Loucy (cell line): Measurements from ENCODE around the gene RPN1.

Experiments
- H2AFZ ChIP-seq: fragments of 200-600 bp; sonication (generic); 2 replicates; pipeline ENCODE4 v1.6.0; 2016; ENCODE audit warnings: antibody characterized with exemption, mild to moderate bottlenecking, low read length, moderate library complexity
- H3F3A ChIP-seq: fragments of 200-600 bp; 2 replicates; pipeline ENCODE4 v1.6.0; 2016; ENCODE audit warnings: antibody characterized with exemption, low read depth, mild to moderate bottlenecking
- H3K27me3 ChIP-seq: fragments of 200-600 bp; sonication (generic); 2 replicates; pipeline ENCODE4 v1.6.1; 2014; ENCODE audit warnings: low read length, mild to moderate bottlenecking; ENCODE audit not compliant: insufficient read depth, poor library complexity, severe bottlenecking
- H3K36me3 ChIP-seq: fragments of 200-600 bp; sonication (generic); 2 replicates; pipeline ENCODE4 v1.6.1; 2016; ENCODE audit warnings: low read length; ENCODE audit not compliant: insufficient read depth
- H3K4me1 ChIP-seq: fragments of 200-600 bp; sonication (generic); 2 replicates; pipeline ENCODE4 v1.5.1; 2014; ENCODE audit warnings: low read length, mild to moderate bottlenecking; ENCODE audit not compliant: insufficient read depth, poor library complexity, severe bottlenecking
- H3K4me2 ChIP-seq: fragments of 200-600 bp; sonication (generic); 2 replicates; pipeline ENCODE4 v1.6.0; 2014; ENCODE audit warnings: antibody characterized with exemption, low read length, low read depth, mild to moderate bottlenecking; ENCODE audit not compliant: poor library complexity, severe bottlenecking
- H3K4me3 ChIP-seq: fragments of 200-600 bp; sonication (generic); 2 replicates; pipeline ENCODE4 v1.5.1; 2014; ENCODE audit warnings: low read length, mild to moderate bottlenecking, mixed read lengths; ENCODE audit not compliant: poor library complexity, severe bottlenecking
- H3K79me2 ChIP-seq: fragments of 200-600 bp; sonication (generic); 2 replicates; pipeline ENCODE4 v1.6.1; 2014; ENCODE audit warnings: low read length; ENCODE audit not compliant: insufficient read depth
- H3K9ac ChIP-seq: fragments of 200-600 bp; sonication (generic); 2 replicates; pipeline ENCODE4 v1.6.0; 2014; ENCODE audit warnings: mild to moderate bottlenecking, low read depth, low read length, moderate library complexity; ENCODE audit not compliant: poor library complexity, severe bottlenecking
- H3K9me2 ChIP-seq: fragments of 200-600 bp; sonication (generic); replicated peaks from 2 replicates; pipeline ENCODE4 v1.6.1; 2016; ENCODE audit warnings: low read depth, low read length, mixed read lengths
- H3K9me3 ChIP-seq: fragments of 200-600 bp; sonication (generic); 2 replicates; pipeline ENCODE4 v1.6.1; 2014; ENCODE audit warnings: mild to moderate bottlenecking, antibody characterized with exemption, low read length, low read depth; ENCODE audit not compliant: insufficient read depth
- H4K20me1 ChIP-seq: fragments of 200-600 bp; sonication (generic); 2 replicates; pipeline ENCODE4 v1.6.0; 2014; ENCODE audit warnings: antibody characterized with exemption, low read length, mild to moderate bottlenecking; ENCODE audit not compliant: insufficient read depth, poor library complexity, severe bottlenecking
- EZH2phosphoT487 ChIP-seq: fragments of 200-600 bp; IDR thresholded peaks from 2 replicates; pipeline ENCODE4 v1.6.1; 2018; ENCODE audit warnings: antibody characterized with exemption, mild to moderate bottlenecking, moderate library complexity, borderline replicate concordance
- TF ChIP-seq, protein P1 (sequence below): fragments of 200-600 bp; sonication (generic); conservative IDR thresholded peaks from 2 replicates; pipeline ENCODE4 v1.5.1; 2014; ENCODE audit warnings: mild to moderate bottlenecking, antibody characterized with exemption, low read length

The RPN1 gene

GRCh38 chr3:128621931-128622330, 28.7 kb downstream of the RPN1 start:
- no peak overlapping the region for H2AFZ ChIP-seq
- peaks cover 81% of the 10 kb centered on the region; the same call in 1 of the 2 replicates for H3K36me3 ChIP-seq
- H3K9ac ChIP-seq = no peak overlapping the region
- no peaks in the 10 kb centered on the region for H3F3A ChIP-seq
- no peaks in the 10 kb centered on the region for H3K27me3 ChIP-seq
- no peak for TF ChIP-seq EZH2phosphoT487
- TF ChIP-seq, protein P1, sequence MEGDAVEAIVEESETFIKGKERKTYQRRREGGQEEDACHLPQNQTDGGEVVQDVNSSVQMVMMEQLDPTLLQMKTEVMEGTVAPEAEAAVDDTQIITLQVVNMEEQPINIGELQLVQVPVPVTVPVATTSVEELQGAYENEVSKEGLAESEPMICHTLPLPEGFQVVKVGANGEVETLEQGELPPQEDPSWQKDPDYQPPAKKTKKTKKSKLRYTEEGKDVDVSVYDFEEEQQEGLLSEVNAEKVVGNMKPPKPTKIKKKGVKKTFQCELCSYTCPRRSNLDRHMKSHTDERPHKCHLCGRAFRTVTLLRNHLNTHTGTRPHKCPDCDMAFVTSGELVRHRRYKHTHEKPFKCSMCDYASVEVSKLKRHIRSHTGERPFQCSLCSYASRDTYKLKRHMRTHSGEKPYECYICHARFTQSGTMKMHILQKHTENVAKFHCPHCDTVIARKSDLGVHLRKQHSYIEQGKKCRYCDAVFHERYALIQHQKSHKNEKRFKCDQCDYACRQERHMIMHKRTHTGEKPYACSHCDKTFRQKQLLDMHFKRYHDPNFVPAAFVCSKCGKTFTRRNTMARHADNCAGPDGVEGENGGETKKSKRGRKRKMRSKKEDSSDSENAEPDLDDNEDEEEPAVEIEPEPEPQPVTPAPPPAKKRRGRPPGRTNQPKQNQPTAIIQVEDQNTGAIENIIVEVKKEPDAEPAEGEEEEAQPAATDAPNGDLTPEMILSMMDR = no peak
- H3K9me2 ChIP-seq = no peaks in the 10 kb centered on the region
- no peak overlapping the region for H3K4me2 ChIP-seq
- no peaks in the 10 kb centered on the region for H3K9me3 ChIP-seq
- no peaks in the 10 kb centered on the region for H4K20me1 ChIP-seq
- H3K79me2 ChIP-seq = peaks cover 8% of the 10 kb centered on the region; the same call in 1 of the 2 replicates
- no peak overlapping the region for H3K4me3 ChIP-seq
- peaks cover 8% of the 10 kb centered on the region for H3K4me1 ChIP-seq

DNA sequence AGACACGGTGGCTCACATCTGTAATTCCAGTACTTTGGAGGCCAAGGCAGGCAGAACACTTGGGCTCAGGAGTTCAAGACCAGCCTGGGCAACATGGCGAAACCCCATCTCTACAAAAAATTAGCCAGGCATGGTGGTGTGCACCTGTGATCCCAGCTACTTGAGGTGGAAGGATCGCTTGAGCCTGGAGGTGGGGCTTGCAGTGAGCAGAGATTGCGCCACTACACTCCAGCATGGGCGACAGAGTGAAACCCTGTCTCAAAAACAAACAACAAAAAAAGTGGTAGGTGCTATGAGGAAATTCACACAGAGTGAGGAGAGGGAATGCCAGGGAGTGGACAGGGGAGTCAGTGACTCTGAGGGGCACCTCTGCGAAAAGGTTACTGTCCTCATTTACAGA, 29.4 kb downstream of the RPN1 start:
- H3K79me2 ChIP-seq = peaks cover 8% of the 10 kb centered on the region; the same call in 1 of the 2 replicates
- no peaks in the 10 kb centered on the region for H3F3A ChIP-seq
- no peaks in the 10 kb centered on the region for H3K27me3 ChIP-seq
- H2AFZ ChIP-seq = no peak overlapping the region
- no peaks in the 10 kb centered on the region for H3K9me3 ChIP-seq
- no peaks in the 10 kb centered on the region for H4K20me1 ChIP-seq
- peaks cover 74% of the 10 kb centered on the region; the same call in 1 of the 2 replicates for H3K36me3 ChIP-seq
- no peak overlapping the region for H3K4me2 ChIP-seq
- H3K4me3 ChIP-seq = no peak overlapping the region
- H3K4me1 ChIP-seq = peaks cover 8% of the 10 kb centered on the region
- TF ChIP-seq EZH2phosphoT487 = no peak
- TF ChIP-seq, protein P1 = no peak
- no peaks in the 10 kb centered on the region for H3K9me2 ChIP-seq
- no peak overlapping the region for H3K9ac ChIP-seq

DNA sequence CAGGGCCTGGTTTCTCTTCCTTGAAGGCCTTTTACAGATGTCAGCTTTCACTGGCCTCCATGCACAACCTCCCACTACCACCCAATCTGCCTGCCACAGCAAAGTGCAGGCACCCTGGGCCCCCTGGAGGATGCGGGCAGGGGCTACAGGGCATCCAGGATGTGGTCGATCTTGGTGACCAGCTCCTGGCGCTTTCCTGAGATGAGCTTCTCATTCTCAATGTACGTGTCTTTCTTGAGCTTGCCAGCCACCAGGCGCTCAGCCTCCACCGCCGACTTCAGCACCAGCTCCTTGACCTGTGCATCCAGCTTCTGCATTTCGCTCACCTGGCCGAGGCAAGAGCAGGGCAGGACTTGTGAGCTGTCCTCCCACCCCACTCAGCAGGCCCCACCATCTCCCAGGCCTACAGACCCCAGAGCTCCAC, 30.3 kb downstream of the RPN1 start:
- H3K4me2 ChIP-seq = no peak overlapping the region
- H4K20me1 ChIP-seq = no peaks in the 10 kb centered on the region
- no peak overlapping the region for H3K4me3 ChIP-seq
- H3F3A ChIP-seq = no peaks in the 10 kb centered on the region
- peaks cover 8% of the 10 kb centered on the region for H3K4me1 ChIP-seq
- peaks cover 8% of the 10 kb centered on the region; the same call in 1 of the 2 replicates for H3K79me2 ChIP-seq
- H3K36me3 ChIP-seq = peaks cover 64% of the 10 kb centered on the region; the same call in 1 of the 2 replicates
- H3K9me2 ChIP-seq = no peaks in the 10 kb centered on the region
- H3K9me3 ChIP-seq = no peaks in the 10 kb centered on the region
- no peaks in the 10 kb centered on the region for H3K27me3 ChIP-seq
- TF ChIP-seq, protein P1 = peak; percentile 22; the same call in 1 of the 2 replicates
- no peak for TF ChIP-seq EZH2phosphoT487
- H2AFZ ChIP-seq = no peak overlapping the region
- H3K9ac ChIP-seq = no peak overlapping the region
